Measurements from ENCODE around the gene RASGRP2. TPM values are rescaled to one million over a fixed set of nuclear protein-coding genes. Genes with fewer than 3 reads are reported as not detected.
A peak's percentile ranks its signal among the peaks of the same experiment; 100 is the strongest.

RASGRP2 gene
- total and polyA plus RNA-seq, 11 donors: 16.2 to 78.9 (median 28.1) TPM

- DNase-seq: peak in 1 of 5 donors; percentile 24
- Histone ChIP-seq H3K27me3 (no peaks in the 10 kb centered on the region), H3K27ac (peak overlapping the region in 1 of 12 donors; percentile 81), H3K4me1 (peaks cover 2 to 44% (median 31%) of the 10 kb centered on the region in 12 donors), H3K9me3 (no peaks in the 10 kb centered on the region), H3K4me3 (no peak overlapping the region), H3K36me3 (peaks cover 0 to 16% (median 8%) of the 10 kb centered on the region in 9 donors)
- intact Hi-C loops (cut with DNase I): no loop called here
- WGBS, 4 donors: 87 to 92% (median 89%) methylated on average over 11 to 19 of the region's 19 CpGs
- no peak for ATAC-seq
- TF ChIP-seq CTCF (IDR thresholded peaks at IDR 0.05) (no peak), POLR2A (IDR thresholded peaks at IDR 0.05) (no peak)
Measured at GRCh38 chr11:64757549-64758329, 13.8 kb upstream of the RASGRP2 start.

GRCh38 chr11:64755681-64756361, 11.9 kb upstream of the RASGRP2 start:
- H3K27me3 ChIP-seq: no peaks in the 10 kb centered on the region
- ATAC-seq (no peak), DNase-seq (peak in 1 of 5 donors; percentile 24)
- intact Hi-C loops (cut with DNase I): no loop called here
- TF ChIP-seq POLR2A (IDR thresholded peaks at IDR 0.05): no peak
- TF ChIP-seq CTCF (IDR thresholded peaks at IDR 0.05): no peak
- H3K4me3 ChIP-seq: no peak overlapping the region
- H3K27ac ChIP-seq: no peak overlapping the region
- peaks cover 0 to 25% (median 20%) of the 10 kb centered on the region in 12 donors for H3K4me1 ChIP-seq
- 80 to 87% (median 82%) methylated on average over 11 to 13 of the region's 13 CpGs for WGBS, 4 donors
- peaks cover 0 to 34% (median 14%) of the 10 kb centered on the region in 9 donors for H3K36me3 ChIP-seq
- no peaks in the 10 kb centered on the region for H3K9me3 ChIP-seq

- peaks cover 0 to 18% (median 12%) of the 10 kb centered on the region in 12 donors for H3K4me1 ChIP-seq
- H3K27me3 ChIP-seq: no peaks in the 10 kb centered on the region
- H3K27ac ChIP-seq: no peak overlapping the region
- no peak overlapping the region for H3K4me3 ChIP-seq
- peaks cover 0 to 41% (median 16%) of the 10 kb centered on the region in 9 donors for H3K36me3 ChIP-seq
- DNase-seq: no peak
- no peak for ATAC-seq
- 83 to 94% (median 88%) methylated on average over 18 to 21 of the region's 21 CpGs for WGBS, 4 donors
- intact Hi-C loops (cut with DNase I): no loop called here
- TF ChIP-seq POLR2A (IDR thresholded peaks at IDR 0.05) (no peak), CTCF (IDR thresholded peaks at IDR 0.05) (no peak)
- no peaks in the 10 kb centered on the region for H3K9me3 ChIP-seq
Measured at GRCh38 chr11:64754919-64755662, 11.1 kb upstream of the RASGRP2 start.
